ENCODE results near the gene OSTM1.

The OSTM1 gene

GRCh38 chr6:107991772-107992550, 82.6 kb downstream of the OSTM1 start:
- DNase-seq (ENCODE audit: low read depth): no peak

More at GRCh38 chr6:107991772-107992550, 82.6 kb downstream of the OSTM1 start:
- no peak for TF ChIP-seq CTCF (IDR thresholded peaks at IDR 0.05; ENCODE audit: control insufficient read depth, extremely low read depth, insufficient read depth)
- H3K4me3 ChIP-seq (ENCODE audit: low read depth, low read length): no peak overlapping the region
